ENCODE results near the gene NIPBL. TPM values are rescaled to one million over a fixed set of nuclear protein-coding genes. Genes with fewer than 3 reads are reported as not detected.

The NIPBL gene
- total and polyA plus RNA-seq, 2 of the 13 experiments (the other 11 are each of a cell fraction or from before 2014, with no cell fraction given), result 12.3 to 32.3 TPM

GRCh38 chr5:37090123-37090726 lies 213.7 kb downstream of the NIPBL start:
- H3K79me2 ChIP-seq (ENCODE audit: insufficient read depth, low read length), result no peaks in the 10 kb centered on the region
- WGBS (ENCODE audit: low lambda C conversion rate), result 57% methylated on average over 7 of the region's 7 CpGs
- no peaks in the 10 kb centered on the region for H3K36me3 ChIP-seq (replicated peaks in 1 of 2; ENCODE audit: control insufficient read depth in 1 of 2, insufficient read depth in 2 of 2, low read length in 2 of 2)
- DNase-seq (ENCODE audit: low spot score) (peak; percentile 84), ATAC-seq (no peak), FAIRE-seq (no peak)
- H3K9ac ChIP-seq (ENCODE audit: insufficient read depth, low read depth, low read length), result no peak overlapping the region
- CTCF ChIA-PET (ENCODE audit: low intra/inter-chr PET ratio, low total read pairs), result no interaction called here
- H3K9me3 ChIP-seq (ENCODE audit: low read length), result no peaks in the 10 kb centered on the region
- peaks cover 22% of the 10 kb centered on the region for H3K4me1 ChIP-seq (ENCODE audit: insufficient read depth, low read length)
- H3K27ac ChIP-seq (ENCODE audit: extremely low read length, insufficient read depth, low read length), result no peak overlapping the region
- POLR2A ChIA-PET, result no interaction called here
- intact Hi-C loops (cut with micrococcal nuclease; ENCODE audit: unreplicated experiment), result no loop called here
- BruUV-seq (replicated peaks), result no TSS peak
- no peak overlapping the region for H3K4me2 ChIP-seq (ENCODE audit: low read depth, low read length)
- H3K27me3 ChIP-seq (ENCODE audit: control insufficient read depth in 1 of 2, insufficient read depth in 2 of 2, low read length in 2 of 2), result peaks cover 0 to 11% of the 10 kb centered on the region in 2 experiments; a peak in 2 of 5 replicates
- H4K20me1 ChIP-seq (ENCODE audit: insufficient read depth, low read length), result no peaks in the 10 kb centered on the region
- H2AFZ ChIP-seq (ENCODE audit: low read length), result no peak overlapping the region
- no peak overlapping the region for H3K4me3 ChIP-seq (replicated peaks in 1 of 3; ENCODE audit: insufficient read depth in 1 of 3, low read depth in 2 of 3, low read length in 3 of 3)
- in situ Hi-C loops (cut with HindIII; ENCODE audit: extremely low pct_ligation_motif_present, low pct_unique_long_range_greater_than_20kb), result no loop called here
- TF ChIP-seq SOX13 (IDR thresholded peaks at IDR 0.05) (0 out of 2 replicates have a peak, but pooled peaks have one; percentile 54), SOX13 (CRISPR knock-in tag; conservative IDR thresholded peaks at IDR 0.05 in 1 of 2, IDR thresholded peaks at IDR 0.05 in 1 of 2) (peak in 1 of 2 experiments; percentile 95; a peak in 2 of 4 replicates), FOXP4 (CRISPR knock-in tag; IDR thresholded peaks at IDR 0.05) (peak; percentile 36; the same call in 1 of the 2 replicates), NR2F6 (IDR thresholded peaks at IDR 0.05) (peak; percentile 87), NR2F6 (CRISPR knock-in tag; IDR thresholded peaks at IDR 0.05) (peak; percentile 44; the same call in 1 of the 2 replicates), ZNF318 (CRISPR knock-in tag; IDR thresholded peaks at IDR 0.05) (no peak), ZNF646 (CRISPR knock-in tag; IDR thresholded peaks at IDR 0.05) (no peak)

All from HepG2 (cell line).